ENCODE results near the gene NRIP1. TPM values are rescaled to one million over a fixed set of nuclear protein-coding genes. Genes with fewer than 3 reads are reported as not detected.

NRIP1 gene
- total RNA-seq, 2 experiments from 2014 or later = 22.7 to 27.3 TPM

DNA sequence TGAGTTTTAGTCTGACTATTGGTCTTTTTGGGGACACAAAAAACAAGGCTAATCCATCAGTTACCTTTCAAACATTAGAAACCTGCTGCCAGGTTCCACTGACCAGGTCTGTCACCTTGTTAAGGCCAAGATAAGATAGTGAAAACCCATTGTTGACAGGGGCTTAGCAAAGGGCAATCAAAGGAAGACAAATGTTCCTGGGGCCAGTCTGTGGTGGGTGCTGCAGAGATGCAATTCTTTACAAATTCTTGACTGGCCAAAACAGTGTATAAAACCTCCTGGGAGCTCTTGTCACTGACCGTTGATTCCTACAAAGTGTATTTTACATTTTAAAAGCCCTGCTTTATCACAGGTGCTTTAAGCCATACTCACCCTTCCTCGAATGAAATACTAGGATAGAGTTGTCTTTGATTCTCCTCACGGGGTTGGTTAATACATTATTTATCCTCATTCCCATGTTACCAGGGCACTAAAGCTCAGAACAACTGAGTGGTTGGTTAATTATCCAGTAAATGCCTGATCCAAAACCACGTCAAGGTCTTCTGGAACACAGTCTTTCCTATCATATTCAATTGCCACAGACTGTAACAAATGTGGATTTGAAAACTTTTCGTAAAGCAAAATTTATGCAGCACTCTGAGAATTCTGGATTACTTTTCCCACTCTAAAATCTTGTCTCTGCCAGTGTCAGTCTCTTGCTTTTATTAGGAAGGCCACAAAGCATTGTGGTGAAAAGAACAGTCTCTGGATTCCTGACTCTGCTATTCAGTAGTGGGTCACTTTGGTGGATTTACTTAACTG, 77.2 kb downstream of the NRIP1 start:
- H3K4me1 Mint-ChIP-seq = peaks cover 8% of the 10 kb centered on the region
- ATAC-seq (ENCODE audit: low read depth) = no peak
- POLR2A ChIA-PET = no interaction called here
- H3K36me3 Mint-ChIP-seq = peaks cover 36% of the 10 kb centered on the region
- H3K27me3 Mint-ChIP-seq = no peaks in the 10 kb centered on the region
- H3K4me3 Mint-ChIP-seq = no peak overlapping the region
- peaks cover 1% of the 10 kb centered on the region for H3K9me3 Mint-ChIP-seq
- no peak for DNase-seq
- H3K27ac Mint-ChIP-seq = no peak overlapping the region

- ATAC-seq (ENCODE audit: low read depth) (no peak), DNase-seq (no peak)
- POLR2A ChIA-PET = no interaction called here
- Mint-ChIP-seq H3K4me1 (peaks cover 8% of the 10 kb centered on the region), H3K9me3 (no peaks in the 10 kb centered on the region), H3K27me3 (no peaks in the 10 kb centered on the region), H3K4me3 (no peak overlapping the region), H3K27ac (no peak overlapping the region), H3K36me3 (peaks cover 26% of the 10 kb centered on the region)
These were observed 79.5 kb downstream of the NRIP1 start for GRCh38 chr21:14985306-14985705.

GRCh38 chr21:14982336-14982735, 82.5 kb downstream of the NRIP1 start:
- no peak overlapping the region for H3K27ac Mint-ChIP-seq
- H3K4me1 Mint-ChIP-seq = peaks cover 5% of the 10 kb centered on the region
- H3K36me3 Mint-ChIP-seq = peaks cover 12% of the 10 kb centered on the region
- H3K27me3 Mint-ChIP-seq = no peaks in the 10 kb centered on the region
- DNase-seq (no peak), ATAC-seq (ENCODE audit: low read depth) (no peak)
- POLR2A ChIA-PET = interaction anchor here (0.7 kb wide), 1 partner anchor 8 kb away, joined by 3 read pairs; no protein-coding TSS in a partner anchor
- H3K9me3 Mint-ChIP-seq = no peaks in the 10 kb centered on the region
- no peak overlapping the region for H3K4me3 Mint-ChIP-seq

DNA sequence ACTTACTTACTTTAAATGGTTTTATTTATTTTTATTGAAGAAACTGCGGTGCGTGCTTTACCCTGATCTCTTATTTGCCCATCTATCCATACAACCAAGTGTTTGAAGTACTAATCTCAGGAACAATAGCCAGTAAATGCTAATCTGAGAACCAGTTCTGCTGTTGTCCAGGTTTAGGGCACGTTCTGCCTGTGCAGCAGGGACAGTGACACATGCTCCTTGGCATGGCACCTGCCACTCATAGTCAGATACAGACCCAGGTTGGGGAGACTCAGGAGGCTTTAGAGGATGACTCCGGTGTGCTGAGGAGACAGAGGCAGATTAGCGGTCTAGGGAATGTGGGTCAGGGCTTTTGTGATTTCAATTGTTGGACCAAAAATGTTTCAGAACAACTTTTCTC, 83.6 kb downstream of the NRIP1 start:
- DNase-seq = no peak
- no peaks in the 10 kb centered on the region for H3K27me3 Mint-ChIP-seq
- H3K9me3 Mint-ChIP-seq = no peaks in the 10 kb centered on the region
- H3K36me3 Mint-ChIP-seq = peaks cover 12% of the 10 kb centered on the region
- peaks cover 5% of the 10 kb centered on the region for H3K4me1 Mint-ChIP-seq
- H3K4me3 Mint-ChIP-seq = no peak overlapping the region
- H3K27ac Mint-ChIP-seq = no peak overlapping the region
- POLR2A ChIA-PET = no interaction called here
- ATAC-seq (ENCODE audit: low read depth) = no peak

DNA sequence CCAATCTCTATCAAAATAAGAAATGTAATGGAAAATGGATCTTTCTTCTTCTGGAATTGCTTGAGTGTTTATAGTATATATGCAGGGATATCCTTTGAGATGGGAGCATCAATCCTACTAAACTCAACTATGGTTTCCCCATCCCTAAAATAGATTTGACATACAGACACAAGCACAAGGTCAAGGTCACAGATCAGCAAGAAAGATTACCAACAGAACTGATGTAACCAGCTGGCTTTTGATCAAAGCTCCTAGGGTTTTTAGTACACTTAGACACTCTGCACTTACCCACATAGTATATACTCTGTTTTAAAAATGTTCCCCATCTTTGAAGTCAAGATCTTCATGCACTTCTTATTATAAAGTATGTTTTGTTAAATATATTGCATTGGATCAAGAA, 85.5 kb downstream of the NRIP1 start:
- POLR2A ChIA-PET = no interaction called here
- Mint-ChIP-seq H3K4me3 (no peak overlapping the region), H3K27ac (no peak overlapping the region), H3K36me3 (peaks cover 19% of the 10 kb centered on the region), H3K4me1 (peaks cover 5% of the 10 kb centered on the region), H3K27me3 (no peaks in the 10 kb centered on the region), H3K9me3 (no peaks in the 10 kb centered on the region)
- DNase-seq (no peak), ATAC-seq (ENCODE audit: low read depth) (no peak)

- Mint-ChIP-seq H3K4me1 (peaks cover 3% of the 10 kb centered on the region), H3K27ac (no peak overlapping the region), H3K4me3 (no peak overlapping the region), H3K36me3 (peaks cover 12% of the 10 kb centered on the region), H3K27me3 (no peaks in the 10 kb centered on the region), H3K9me3 (no peaks in the 10 kb centered on the region)
- POLR2A ChIA-PET = no interaction called here
- DNase-seq (no peak), ATAC-seq (ENCODE audit: low read depth) (no peak)
These were observed 87.0 kb downstream of the NRIP1 start for GRCh38 chr21:14977814-14978213.

DNA sequence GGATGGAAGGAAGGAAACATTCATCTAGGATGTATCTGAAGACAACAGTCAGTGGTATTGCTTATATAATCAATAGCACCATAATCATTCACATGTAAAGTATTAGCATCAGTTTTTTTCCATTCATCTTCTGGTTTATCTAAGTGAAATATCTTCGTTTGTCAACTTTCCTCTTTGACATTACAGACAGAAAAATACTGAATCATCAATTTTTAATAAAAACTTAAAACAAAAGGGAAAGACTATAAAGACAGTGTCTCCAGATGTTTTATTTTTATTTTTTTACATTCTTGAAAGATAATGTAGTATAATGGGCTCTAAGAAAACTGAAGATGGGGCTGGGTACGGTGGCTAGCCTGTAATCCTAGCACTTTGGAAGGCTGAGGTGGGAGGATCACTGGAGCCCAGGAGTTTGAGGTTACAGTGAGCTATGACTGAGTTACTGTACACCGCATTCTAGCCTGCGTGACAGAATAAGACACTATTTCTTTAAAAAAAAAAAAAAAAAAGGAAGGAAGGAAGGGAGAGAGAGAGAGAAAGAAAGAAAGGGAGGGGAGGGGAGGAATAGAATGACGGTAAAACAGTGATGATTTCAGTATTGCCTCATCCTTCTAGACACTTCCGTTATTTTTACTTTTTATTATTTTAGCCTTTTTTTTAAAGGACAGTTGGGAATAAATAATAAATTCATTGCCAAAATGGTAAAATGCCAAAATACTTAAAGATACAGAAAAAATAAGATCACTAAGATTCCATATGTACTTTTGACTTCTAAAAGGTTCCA, 89.5 kb downstream of the NRIP1 start:
- Mint-ChIP-seq H3K27me3 (no peaks in the 10 kb centered on the region), H3K27ac (no peak overlapping the region), H3K9me3 (no peaks in the 10 kb centered on the region), H3K4me1 (peaks cover 3% of the 10 kb centered on the region), H3K36me3 (peaks cover 10% of the 10 kb centered on the region), H3K4me3 (no peak overlapping the region)
- DNase-seq = no peak
- no peak for ATAC-seq (ENCODE audit: low read depth)
- POLR2A ChIA-PET = no interaction called here

- no peak overlapping the region for H3K4me3 Mint-ChIP-seq
- H3K9me3 Mint-ChIP-seq = peaks cover 2% of the 10 kb centered on the region
- H3K4me1 Mint-ChIP-seq = no peaks in the 10 kb centered on the region
- H3K27me3 Mint-ChIP-seq = no peaks in the 10 kb centered on the region
- POLR2A ChIA-PET = no interaction called here
- no peak for ATAC-seq (ENCODE audit: low read depth)
- H3K27ac Mint-ChIP-seq = no peak overlapping the region
- no peak for DNase-seq
- H3K36me3 Mint-ChIP-seq = peaks cover 23% of the 10 kb centered on the region
These were observed 92.1 kb downstream of the NRIP1 start for GRCh38 chr21:14972678-14973077.

GRCh38 chr21:14968821-14969220, 96.0 kb downstream of the NRIP1 start:
- no peaks in the 10 kb centered on the region for H3K4me1 Mint-ChIP-seq
- H3K4me3 Mint-ChIP-seq = no peak overlapping the region
- DNase-seq (no peak), ATAC-seq (ENCODE audit: low read depth) (no peak)
- H3K27me3 Mint-ChIP-seq = no peaks in the 10 kb centered on the region
- POLR2A ChIA-PET = no interaction called here
- H3K9me3 Mint-ChIP-seq = peaks cover 4% of the 10 kb centered on the region
- peaks cover 38% of the 10 kb centered on the region for H3K36me3 Mint-ChIP-seq
- no peak overlapping the region for H3K27ac Mint-ChIP-seq

- DNase-seq (no peak), ATAC-seq (ENCODE audit: low read depth) (no peak)
- H3K27me3 Mint-ChIP-seq = no peaks in the 10 kb centered on the region
- H3K4me3 Mint-ChIP-seq = no peak overlapping the region
- H3K4me1 Mint-ChIP-seq = no peaks in the 10 kb centered on the region
- no peak overlapping the region for H3K27ac Mint-ChIP-seq
- H3K36me3 Mint-ChIP-seq = peaks cover 38% of the 10 kb centered on the region
- POLR2A ChIA-PET = no interaction called here
- H3K9me3 Mint-ChIP-seq = peaks cover 4% of the 10 kb centered on the region
These were observed 96.8 kb downstream of the NRIP1 start for GRCh38 chr21:14968029-14968428.

DNA sequence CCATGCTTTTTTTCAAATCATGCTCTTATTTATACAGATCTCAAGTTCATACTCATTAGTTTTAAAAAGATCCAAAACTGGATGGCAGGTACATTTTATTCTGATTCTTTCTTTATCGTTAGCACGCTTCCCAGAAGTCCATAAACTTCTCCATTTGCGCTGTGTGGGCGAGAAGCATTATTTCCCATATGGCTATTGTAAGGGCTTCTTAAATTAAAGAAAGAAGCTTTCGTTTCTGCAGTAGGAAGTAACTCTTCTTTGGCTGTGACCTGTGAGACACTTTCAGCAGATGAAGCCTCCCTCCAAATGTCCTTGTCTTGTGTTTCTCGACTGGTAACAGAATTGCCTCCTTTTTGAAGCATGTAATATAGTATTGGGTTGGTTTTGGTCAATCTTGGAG, 100.2 kb downstream of the NRIP1 start:
- Mint-ChIP-seq H3K27ac (no peak overlapping the region), H3K4me3 (no peak overlapping the region), H3K36me3 (peaks cover 35% of the 10 kb centered on the region), H3K9me3 (peaks cover 4% of the 10 kb centered on the region), H3K4me1 (no peaks in the 10 kb centered on the region), H3K27me3 (no peaks in the 10 kb centered on the region)
- POLR2A ChIA-PET = no interaction called here
- ATAC-seq (ENCODE audit: low read depth) (no peak), DNase-seq (no peak)

GRCh38 chr21:14962217-14962616, 102.6 kb downstream of the NRIP1 start:
- H3K4me1 Mint-ChIP-seq = no peaks in the 10 kb centered on the region
- peaks cover 2% of the 10 kb centered on the region for H3K9me3 Mint-ChIP-seq
- ATAC-seq (ENCODE audit: low read depth) = no peak
- POLR2A ChIA-PET = no interaction called here
- no peak for DNase-seq
- peaks cover 2% of the 10 kb centered on the region for H3K27me3 Mint-ChIP-seq
- H3K4me3 Mint-ChIP-seq = no peak overlapping the region
- H3K36me3 Mint-ChIP-seq = peaks cover 18% of the 10 kb centered on the region
- H3K27ac Mint-ChIP-seq = no peak overlapping the region

GRCh38 chr21:14961502-14961901, 103.3 kb downstream of the NRIP1 start:
- Mint-ChIP-seq H3K4me1 (no peaks in the 10 kb centered on the region), H3K36me3 (peaks cover 13% of the 10 kb centered on the region), H3K9me3 (peaks cover 2% of the 10 kb centered on the region), H3K4me3 (no peak overlapping the region), H3K27ac (no peak overlapping the region), H3K27me3 (peaks cover 2% of the 10 kb centered on the region)
- DNase-seq (no peak), ATAC-seq (ENCODE audit: low read depth) (no peak)
- POLR2A ChIA-PET = no interaction called here

DNA sequence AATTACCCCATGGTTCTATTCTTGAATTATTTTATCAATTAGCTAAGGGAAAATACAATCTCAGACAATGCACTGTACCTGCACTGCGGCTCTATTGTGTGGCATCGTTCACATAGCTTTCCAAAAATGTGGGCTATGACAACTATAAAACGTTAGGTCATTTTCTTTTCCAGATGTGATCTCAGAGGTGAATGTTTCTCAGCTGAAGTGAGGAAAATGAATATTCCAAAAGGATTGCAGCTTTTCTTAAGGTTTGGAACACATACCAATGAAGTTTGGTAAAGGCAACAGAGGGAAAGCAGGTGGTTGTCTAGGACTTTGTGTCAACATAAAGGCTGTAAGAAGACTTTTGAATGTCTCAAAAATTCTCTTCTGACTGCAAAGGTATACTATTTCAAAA, 105.5 kb downstream of the NRIP1 start:
- no peaks in the 10 kb centered on the region for H3K4me1 Mint-ChIP-seq
- POLR2A ChIA-PET = no interaction called here

More for the DNA sequence above, 105.5 kb downstream of the NRIP1 start:
- ATAC-seq (ENCODE audit: low read depth) (no peak), DNase-seq (no peak)
- Mint-ChIP-seq H3K27me3 (peaks cover 2% of the 10 kb centered on the region), H3K36me3 (no peaks in the 10 kb centered on the region), H3K4me3 (no peak overlapping the region), H3K27ac (no peak overlapping the region), H3K9me3 (no peaks in the 10 kb centered on the region)

Data from activated naive CD8-positive, alpha-beta T cell treated with anti-CD3 and anti-CD28 coated beads, Interleukin-2, amount 10 ng/mL, durations not matched to agents 7 days and 5 days (primary cell).